ENCODE data around the gene RFESD. TPM values are rescaled to one million over a fixed set of nuclear protein-coding genes. Genes with fewer than 3 reads are reported as not detected.
"Not testable (repeated sequence)": the region's sequence is repeated elsewhere in the genome, so short reads cannot be mapped to it uniquely, and the experiment has no call there.

The RFESD gene
- total and polyA plus RNA-seq, 12 donors: 2.4 to 5.3 (median 3.9) TPM

GRCh38 chr5:95641741-95642220 lies 4.8 kb upstream of the RFESD start:
- intact Hi-C loops (cut with DNase I): loop anchor here (5.0 to 10.0 kb wide), 9 partner anchors 141 to 961 kb away; no protein-coding TSS in a partner anchor
- Histone ChIP-seq H3K27ac (no peak overlapping the region), H3K9me3 (no peaks in the 10 kb centered on the region), H3K36me3 (no peaks in the 10 kb centered on the region), H3K27me3 (peaks cover 0 to 11% (median 0%) of the 10 kb centered on the region in 7 donors), H3K4me1 (peaks cover 0 to 7% (median 0%) of the 10 kb centered on the region in 9 donors), H3K4me3 (no peak overlapping the region)
- no peak for ATAC-seq
- TF ChIP-seq CTCF (IDR thresholded peaks at IDR 0.05): no peak
- 78 to 81% methylated on average over 5 of the region's 5 CpGs for WGBS, 2 donors
- DNase-seq: no peak

GRCh38 chr5:95643152-95643551 lies 3.4 kb upstream of the RFESD start:
- Histone ChIP-seq H3K27me3 (no peaks in the 10 kb centered on the region), H3K36me3 (no peaks in the 10 kb centered on the region), H3K4me3 (no peak overlapping the region), H3K9me3 (no peaks in the 10 kb centered on the region), H3K27ac (no peak overlapping the region), H3K4me1 (peaks cover 0 to 17% (median 9%) of the 10 kb centered on the region in 9 donors)
- intact Hi-C loops (cut with DNase I): loop anchor here (5.0 to 10.0 kb wide), 9 partner anchors 139 to 959 kb away; no protein-coding TSS in a partner anchor
- DNase-seq (no peak), ATAC-seq (no peak)
- no peak for TF ChIP-seq CTCF (IDR thresholded peaks at IDR 0.05)
- WGBS, 2 donors: 89 to 90% methylated on average over 7 of the region's 7 CpGs

GRCh38 chr5:95644351-95645042 lies 2.1 kb upstream of the RFESD start:
- Histone ChIP-seq H3K9me3 (no peaks in the 10 kb centered on the region), H3K27ac (peak overlapping the region in 1 of 10 donors; percentile 3), H3K36me3 (no peaks in the 10 kb centered on the region), H3K27me3 (no peaks in the 10 kb centered on the region), H3K4me3 (no peak overlapping the region), H3K4me1 (peaks cover 0 to 17% (median 9%) of the 10 kb centered on the region in 9 donors)
- intact Hi-C loops (cut with DNase I): loop anchor here (1.0 to 10.0 kb wide), 15 partner anchors 88 to 958 kb away; partner anchors contain the start of genes RHOBTB3 (in 3 of the 10) and ELL2 (in 1 of the 10)
- WGBS, 2 donors: 17 to 18% methylated on average over 4 of the region's 4 CpGs
- peak; percentile 34 to 81 (median 69) for TF ChIP-seq CTCF (IDR thresholded peaks at IDR 0.05)
- ATAC-seq (peak in 1 of 8 donors; percentile 5), DNase-seq (no peak)

GRCh38 chr5:95646226-95646568 lies 380 bp upstream of the RFESD start:
- not testable (repeated sequence) for H3K27me3 ChIP-seq, H3K9me3 ChIP-seq, H3K36me3 ChIP-seq
- 85 to 87% methylated on average over 17 of the region's 17 CpGs for WGBS, 2 donors
- intact Hi-C loops (cut with DNase I): loop anchor here in 8 of 10 donors (5.0 to 10.0 kb wide), 6 partner anchors 86 to 689 kb away; partner anchors contain the start of genes RHOBTB3 (in 3 of the 8) and ELL2 (in 1 of the 8)
- H3K4me1 ChIP-seq: peaks cover 0 to 17% (median 9%) of the 10 kb centered on the region in 9 donors
- peak overlapping the region; percentile 88 to 94 (median 91) for H3K27ac ChIP-seq
- DNase-seq (peak in 1 of 2 donors; percentile 20), ATAC-seq (peak in 1 of 8 donors; percentile 15)
- H3K4me3 ChIP-seq: peak overlapping the region in 8 of 10 donors; percentile 44 to 83 (median 62)
